HG03139 (cell line): Measurements from ENCODE around the gene OSBPL6.
"Not testable (repeated sequence)": the region's sequence is repeated elsewhere in the genome, so short reads cannot be mapped to it uniquely, and the experiment has no call there.

Source experiments
- ATAC-seq: cut with Tn5 transposase; IDR thresholded peaks from one replicate; pipeline ENCODE4 v1.9.1; 2021; ENCODE audit not compliant: unreplicated experiment

OSBPL6 gene

GRCh38 chr2:178333851-178334250, 139.5 kb downstream of the OSBPL6 start:
- no peak for ATAC-seq

GRCh38 chr2:178335230-178335629, 140.9 kb downstream of the OSBPL6 start:
- ATAC-seq = no peak

DNA sequence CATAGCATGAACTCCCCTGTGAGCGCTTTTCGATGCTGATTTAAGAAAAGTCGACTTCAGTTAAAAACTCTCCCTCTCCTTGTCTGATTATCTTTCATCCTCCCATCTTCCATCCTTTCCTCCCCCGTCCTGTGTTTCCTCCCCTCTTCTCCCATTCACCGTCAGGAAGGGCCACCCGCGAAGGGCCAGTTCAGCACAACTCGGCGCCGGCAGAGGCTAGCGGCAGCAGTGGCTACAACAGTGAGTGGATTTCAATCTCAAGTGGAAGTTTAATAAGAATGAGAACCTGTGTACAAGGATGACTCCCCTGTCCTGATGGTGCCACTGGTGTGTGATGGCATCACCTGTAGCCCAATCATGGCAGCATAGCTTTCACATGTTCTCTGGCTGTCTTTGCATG, 149.8 kb downstream of the OSBPL6 start:
- no peak for ATAC-seq

GRCh38 chr2:178345951-178346350, 151.6 kb downstream of the OSBPL6 start:
- ATAC-seq = no peak

DNA sequence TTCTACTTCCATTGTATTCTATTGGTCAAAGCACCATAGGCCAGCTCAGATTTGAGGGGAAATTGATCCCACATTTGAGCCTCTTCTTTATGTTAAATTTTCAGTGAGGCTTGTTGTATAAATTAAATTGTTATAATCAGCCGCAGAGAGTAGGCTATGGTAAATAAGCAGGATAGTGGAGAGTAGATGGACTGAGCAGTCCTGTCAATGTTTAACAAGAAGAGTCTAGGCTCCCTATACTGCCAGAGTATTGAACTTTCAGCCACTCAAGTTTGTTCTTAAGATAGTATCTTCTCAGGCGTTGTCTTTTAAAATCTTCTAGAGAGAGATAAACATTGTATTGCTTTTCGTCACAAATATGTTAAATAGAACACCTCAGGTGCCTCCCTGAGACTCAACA, 155.7 kb downstream of the OSBPL6 start:
- no peak for ATAC-seq

DNA sequence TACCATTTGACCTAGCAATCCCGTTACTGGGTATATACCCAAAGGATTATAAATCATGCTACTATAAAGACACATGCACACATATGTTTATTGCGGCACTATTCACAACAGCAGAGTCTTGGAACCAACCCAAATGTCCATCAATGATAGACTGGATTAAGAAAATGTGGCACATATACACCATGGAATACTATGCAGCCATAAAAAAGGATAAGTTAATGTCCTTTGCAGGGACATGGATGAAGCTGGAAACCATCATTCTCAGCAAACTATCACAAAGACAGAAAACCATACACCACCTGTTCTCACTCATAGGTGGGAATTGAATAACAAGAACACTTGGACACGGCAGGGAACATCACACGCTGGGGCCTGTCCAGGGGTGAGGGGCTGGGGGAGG, 163.4 kb downstream of the OSBPL6 start:
- ATAC-seq = not testable (repeated sequence)

- no peak for ATAC-seq
These were observed 165.0 kb downstream of the OSBPL6 start for GRCh38 chr2:178359192-178359912.

DNA sequence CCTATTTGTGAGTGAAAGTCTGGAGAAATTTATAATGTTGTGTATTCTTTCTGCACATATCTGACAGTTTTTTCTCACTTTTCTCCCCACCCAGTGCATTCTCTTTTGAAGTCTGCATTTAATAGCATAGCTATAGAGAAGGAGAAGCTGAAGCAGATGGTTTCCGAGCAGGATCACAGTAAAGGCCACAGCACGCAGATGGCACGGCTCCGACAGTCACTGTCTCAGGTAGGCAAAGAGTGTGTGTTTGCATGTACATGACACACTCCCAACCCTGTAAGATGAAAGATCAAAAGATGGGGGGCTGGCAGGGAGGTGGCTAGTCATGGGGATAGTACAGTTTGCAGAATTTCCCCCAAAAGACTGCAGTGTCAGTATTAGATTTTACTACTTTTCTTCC, 167.3 kb downstream of the OSBPL6 start:
- no peak for ATAC-seq

DNA sequence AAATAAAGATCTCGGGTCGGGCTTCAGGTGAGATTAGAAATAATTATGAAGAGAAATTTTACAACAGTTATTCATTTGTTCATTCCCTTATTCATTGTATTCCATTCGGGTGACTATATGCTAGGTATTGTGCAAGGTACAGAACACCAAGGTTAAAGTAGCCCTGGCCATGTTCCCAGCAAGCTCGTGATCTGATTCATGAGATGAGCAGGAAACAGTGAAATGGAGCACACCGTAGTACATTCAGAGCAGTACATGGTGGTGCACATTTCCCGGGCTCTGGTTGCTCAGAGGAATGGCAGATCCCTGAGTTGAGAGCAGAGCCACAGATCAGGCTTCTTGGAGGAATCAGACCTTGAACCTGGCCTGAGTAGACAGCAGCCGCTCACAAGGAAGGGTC, 168.9 kb downstream of the OSBPL6 start:
- ATAC-seq = no peak

DNA sequence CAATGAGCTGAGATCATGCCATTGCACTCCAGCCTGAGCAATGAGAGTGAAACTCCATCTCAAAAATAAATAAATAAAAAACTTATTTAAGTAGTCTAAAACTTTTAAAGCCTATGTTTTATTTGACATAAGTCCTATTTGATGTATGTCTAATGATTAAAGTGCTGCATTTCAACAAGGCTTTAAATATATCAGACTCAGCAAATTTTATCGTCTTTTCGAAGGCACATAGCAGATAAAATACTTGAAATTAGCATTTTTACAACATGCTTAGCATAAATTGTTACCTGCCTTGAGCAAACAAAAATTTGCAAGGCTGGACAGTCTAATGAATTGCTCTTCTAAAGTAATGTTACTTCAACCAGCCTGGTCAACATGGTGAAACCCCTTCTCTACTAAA, 170.8 kb downstream of the OSBPL6 start:
- ATAC-seq = no peak

DNA sequence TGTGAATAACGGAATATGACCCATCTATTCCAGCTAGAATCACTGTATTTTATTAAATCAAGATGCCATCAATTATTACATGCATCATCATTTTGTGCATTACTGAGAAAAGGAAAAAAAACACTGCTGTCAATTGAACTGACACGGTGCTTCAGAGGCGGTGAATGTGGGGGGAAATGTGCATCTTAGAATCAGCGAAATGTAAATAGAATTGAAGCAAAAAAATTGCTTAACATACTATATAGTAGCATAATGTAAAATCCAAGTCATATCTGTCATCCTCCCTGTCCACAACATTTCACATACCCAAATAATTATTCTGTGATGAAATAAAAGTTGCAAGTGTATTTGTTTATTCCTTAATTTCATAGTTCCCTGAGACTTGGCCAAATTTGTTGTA, 172.1 kb downstream of the OSBPL6 start:
- no peak for ATAC-seq

- ATAC-seq = no peak
These were observed 173.0 kb downstream of the OSBPL6 start for GRCh38 chr2:178367344-178367743.

GRCh38 chr2:178374865-178375264, 180.6 kb downstream of the OSBPL6 start:
- ATAC-seq = no peak

GRCh38 chr2:178377046-178377445, 182.7 kb downstream of the OSBPL6 start:
- ATAC-seq = no peak

DNA sequence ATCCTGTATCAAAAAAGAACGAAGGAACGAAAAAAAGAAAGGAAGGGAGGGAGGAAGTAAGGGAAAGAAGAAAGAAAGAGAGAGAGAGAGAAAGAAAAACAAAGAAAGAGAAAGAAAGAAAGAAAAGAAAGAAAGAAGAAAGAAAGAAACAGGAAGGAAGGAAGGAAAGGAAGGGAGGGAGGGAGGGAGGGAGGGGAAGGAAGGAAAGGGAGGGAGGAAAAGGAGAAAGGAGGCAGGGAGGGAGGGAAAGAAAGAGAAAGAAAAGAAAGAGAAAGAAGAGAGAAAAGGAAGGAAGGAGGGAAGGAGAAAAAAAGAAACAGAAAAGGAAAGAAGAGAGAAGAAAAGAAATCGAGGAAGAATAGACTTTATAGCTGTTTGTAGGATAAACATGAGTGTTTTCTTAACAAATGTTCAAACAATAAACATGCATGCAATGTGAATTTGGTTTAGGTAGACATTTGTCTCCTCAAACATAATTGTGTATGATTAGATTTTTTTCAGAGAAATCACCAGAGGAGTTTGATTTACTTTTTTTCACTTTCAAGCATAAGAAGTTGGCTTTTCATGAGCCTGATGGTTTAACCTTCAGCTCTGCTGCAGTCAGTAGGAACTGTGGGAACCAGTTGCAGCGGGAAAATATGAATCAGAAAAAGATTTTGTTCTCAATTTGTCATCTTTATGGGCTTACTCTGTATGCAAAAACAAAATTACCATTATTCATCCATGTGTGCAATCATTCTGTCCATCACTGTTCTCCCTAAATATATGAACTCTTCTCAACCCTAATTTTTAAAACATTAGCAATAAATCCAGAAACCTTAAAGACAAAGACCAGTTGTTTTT, 185.1 kb downstream of the OSBPL6 start:
- no peak for ATAC-seq

- ATAC-seq = no peak
These were observed 186.5 kb downstream of the OSBPL6 start for GRCh38 chr2:178380763-178381162.

- ATAC-seq = no peak
These were observed 189.4 kb downstream of the OSBPL6 start for GRCh38 chr2:178383718-178384117.

GRCh38 chr2:178385595-178386148, 191.4 kb downstream of the OSBPL6 start:
- no peak for ATAC-seq

DNA sequence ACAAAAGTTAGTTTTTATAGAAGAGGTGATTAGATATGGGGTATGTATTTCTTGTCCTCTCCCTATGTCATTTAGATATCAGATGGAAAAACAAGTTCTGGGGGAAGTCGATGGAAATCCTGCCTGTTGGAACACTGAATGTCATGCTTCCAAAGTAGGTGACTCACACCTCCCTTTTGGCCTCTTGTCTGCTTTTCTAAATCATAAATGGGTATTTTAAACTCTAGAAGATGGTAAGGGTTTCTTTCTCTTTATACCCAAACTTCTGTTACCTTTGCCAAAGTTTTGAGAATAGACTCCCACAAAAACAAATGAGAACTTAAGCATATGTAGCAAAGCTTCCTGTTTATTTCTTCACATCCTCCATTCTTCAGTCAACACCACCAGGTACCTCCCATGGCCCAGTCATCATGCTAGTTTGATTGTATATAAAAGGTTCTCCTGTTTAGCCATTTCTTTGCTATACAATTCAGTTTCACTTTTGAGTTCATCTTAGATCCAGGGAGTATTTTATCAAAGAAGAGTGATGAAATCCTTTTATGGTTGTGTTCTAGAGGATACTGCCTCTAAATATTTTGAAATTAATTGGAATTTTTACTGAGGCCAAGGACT, 192.8 kb downstream of the OSBPL6 start:
- ATAC-seq = no peak

GRCh38 chr2:178388287-178388686, 194.0 kb downstream of the OSBPL6 start:
- no peak for ATAC-seq

DNA sequence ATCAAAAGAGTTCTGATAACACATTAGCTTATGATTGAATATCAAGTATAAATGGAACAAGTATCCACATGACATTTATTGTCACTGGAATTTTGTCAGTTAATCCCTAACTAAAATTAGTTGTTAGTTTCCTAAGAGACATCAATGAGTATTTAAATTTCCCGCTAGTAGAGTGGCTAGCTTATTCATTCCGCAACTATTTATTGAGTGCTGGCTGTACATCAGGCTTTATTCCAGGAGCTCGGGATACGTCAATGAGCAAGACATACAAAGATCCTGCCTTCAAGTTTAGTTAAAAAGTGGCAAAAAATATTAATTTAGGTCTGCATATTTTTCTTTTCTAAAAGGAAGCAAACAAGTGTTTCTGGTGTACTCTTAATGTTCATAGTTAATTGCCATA, 197.4 kb downstream of the OSBPL6 start:
- ATAC-seq = no peak

- no peak for ATAC-seq
These were observed 197.9 kb downstream of the OSBPL6 start for GRCh38 chr2:178392215-178392614.
